CD1c-positive myeloid dendritic cell (primary cell): ENCODE measurements around the gene LYRM9.
"Not testable (repeated sequence)": the region's sequence is repeated elsewhere in the genome, so short reads cannot be mapped to it uniquely, and the experiment has no call there.

Experiments
- DNase-seq: peaks from one replicate; pipeline ENCODE4 v3.0.0-alpha.2; 2016; ENCODE audit errors: extremely low spot score

LYRM9 gene

DNA sequence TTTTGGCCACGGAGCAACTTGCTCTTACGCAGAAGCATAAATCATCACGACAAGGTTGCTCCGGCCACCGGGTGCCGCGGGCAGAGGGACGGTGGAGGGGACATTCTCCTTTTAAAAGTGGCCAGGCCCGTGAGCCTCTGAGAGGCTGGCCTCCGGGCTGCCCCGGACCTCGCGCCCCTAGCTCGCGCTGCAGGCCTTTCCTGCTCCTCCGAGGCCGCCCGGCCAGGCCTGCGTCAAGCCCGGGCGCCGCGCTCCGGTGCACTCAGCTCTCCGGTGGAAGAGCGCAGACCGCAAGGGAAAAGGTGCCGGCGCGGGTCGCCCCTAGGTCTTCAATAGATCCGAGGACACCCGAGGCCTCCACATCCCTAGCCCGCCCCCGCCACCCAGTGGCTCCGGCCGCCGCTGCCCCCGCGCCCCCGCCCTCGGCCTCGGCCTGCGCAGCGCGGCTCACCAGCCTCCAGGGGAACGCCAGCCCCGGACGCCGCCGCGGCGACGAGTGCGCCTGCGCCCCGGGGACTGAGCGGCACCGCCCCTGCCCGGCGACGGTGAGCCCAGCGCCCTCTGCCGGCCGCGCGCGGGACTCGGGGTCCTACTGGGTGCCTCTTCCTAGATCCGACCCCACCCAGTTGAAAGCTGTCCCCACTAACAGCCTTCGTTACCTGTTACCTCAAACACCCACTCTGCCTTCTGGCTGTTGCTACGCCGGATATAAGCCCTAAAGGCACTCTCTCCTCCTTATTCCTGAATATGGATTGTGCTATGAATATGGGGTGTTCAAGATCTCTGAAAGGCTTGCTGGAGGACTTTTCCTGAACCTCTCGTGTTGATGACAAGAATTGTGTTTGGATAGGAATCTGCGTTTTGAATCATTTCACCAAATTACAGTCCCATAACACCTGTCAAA is at the start of gene LYRM9:
Gene LYRM9, minus strand, starts transcription at position 500 of the 904 bp plus-strand sequence. CDS start 10,671 bp downstream, outside the sequence.
- DNase-seq = peak; percentile 95

- no peak for DNase-seq
Observed at GRCh38 chr17:27940503-27941428, 47.6 kb upstream of the LYRM9 start.

- peak; percentile 4 for DNase-seq
Observed at GRCh38 chr17:27939474-27940465, 46.6 kb upstream of the LYRM9 start.

DNA sequence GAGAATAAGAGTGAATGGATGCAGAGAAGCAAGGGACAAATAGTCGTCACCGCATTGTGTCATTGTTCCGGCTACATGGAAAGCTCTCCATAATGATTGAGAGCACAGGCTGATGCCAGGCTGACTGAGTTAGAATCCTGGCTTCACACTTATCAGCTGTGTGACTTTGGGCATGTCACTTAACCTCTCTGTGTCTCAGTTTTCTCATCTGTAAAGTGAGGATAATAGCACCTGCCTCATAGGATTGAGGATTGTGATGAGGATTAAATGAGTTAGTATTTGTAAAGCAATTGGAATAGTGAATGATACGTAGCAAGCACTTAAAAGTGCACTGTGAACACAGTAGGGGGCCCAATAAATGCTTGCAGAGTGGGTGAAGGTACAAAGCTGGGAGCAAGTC is 45.7 kb upstream of the LYRM9 start:
- DNase-seq = no peak

GRCh38 chr17:27938241-27938640 is 45.1 kb upstream of the LYRM9 start:
- no peak for DNase-seq

GRCh38 chr17:27937025-27937546 is 43.9 kb upstream of the LYRM9 start:
- no peak for DNase-seq

DNA sequence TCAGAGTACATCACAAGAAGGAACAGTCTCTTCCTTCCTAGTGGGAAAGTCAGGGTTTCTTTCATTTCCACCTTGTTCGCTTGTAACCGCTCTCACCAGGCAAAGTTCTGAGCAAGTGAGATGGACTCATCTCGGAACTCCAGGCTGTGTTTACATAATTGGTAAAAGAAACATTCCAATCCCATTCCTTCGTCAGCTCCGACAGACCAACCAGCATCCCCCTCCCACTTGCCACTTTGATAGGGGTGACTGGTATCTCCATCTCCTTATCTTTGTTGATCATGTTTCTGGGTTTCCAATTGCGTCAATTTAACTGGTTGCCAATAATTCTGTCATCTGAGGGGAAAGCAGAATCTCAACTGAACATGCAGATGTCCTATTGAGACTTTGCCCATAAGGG is 36.8 kb upstream of the LYRM9 start:
- DNase-seq = no peak

DNA sequence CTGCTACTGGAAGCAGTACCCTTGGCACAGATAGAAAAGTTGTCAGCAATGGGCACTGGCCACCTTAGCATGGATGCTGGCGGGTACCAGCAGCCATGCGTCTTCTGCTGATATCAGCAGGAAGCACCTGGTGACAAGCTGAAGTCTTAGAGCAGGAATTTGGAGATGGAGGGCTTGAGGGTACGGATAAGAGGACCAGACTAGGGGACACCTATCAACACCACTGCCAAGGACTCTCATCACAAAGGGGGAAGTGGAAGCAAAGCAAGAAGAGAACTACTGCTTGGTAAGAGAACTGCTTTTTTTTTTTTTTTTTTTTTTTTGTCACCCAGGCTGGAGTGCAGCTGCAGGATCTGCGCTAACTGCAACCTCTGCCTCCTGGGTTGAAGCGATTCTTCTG is 35.4 kb upstream of the LYRM9 start:
- DNase-seq = no peak

GRCh38 chr17:27927781-27928180 is 34.6 kb upstream of the LYRM9 start:
- no peak for DNase-seq

GRCh38 chr17:27921599-27921998 is 28.4 kb upstream of the LYRM9 start:
- DNase-seq = no peak

- no peak for DNase-seq
Observed at GRCh38 chr17:27921077-27921476, 27.9 kb upstream of the LYRM9 start.

- DNase-seq = no peak
Observed at GRCh38 chr17:27920569-27920968, 27.4 kb upstream of the LYRM9 start.

- DNase-seq = no peak
Observed at GRCh38 chr17:27919079-27919478, 25.9 kb upstream of the LYRM9 start.

- DNase-seq = no peak
Observed at GRCh38 chr17:27918498-27918897, 25.3 kb upstream of the LYRM9 start.

DNA sequence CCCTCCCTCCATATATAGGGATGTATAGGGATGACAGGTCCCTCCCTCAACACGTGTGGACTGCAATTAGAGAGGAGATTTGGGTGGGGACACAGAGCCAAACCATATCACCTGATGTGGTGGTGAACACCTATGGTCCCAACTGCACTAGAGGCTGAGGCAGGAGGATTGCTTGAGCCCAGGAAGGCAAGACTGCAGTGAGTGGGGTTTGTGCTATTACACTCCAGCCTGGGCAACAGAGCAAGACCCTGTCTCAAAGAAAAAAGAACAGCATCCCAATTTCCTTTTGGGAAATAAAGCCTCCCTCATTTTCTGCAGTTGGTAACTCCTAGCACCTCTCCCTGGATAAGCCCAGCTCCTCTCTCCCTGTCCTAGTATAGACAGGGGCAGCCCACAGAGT is 23.8 kb upstream of the LYRM9 start:
- DNase-seq = no peak

DNA sequence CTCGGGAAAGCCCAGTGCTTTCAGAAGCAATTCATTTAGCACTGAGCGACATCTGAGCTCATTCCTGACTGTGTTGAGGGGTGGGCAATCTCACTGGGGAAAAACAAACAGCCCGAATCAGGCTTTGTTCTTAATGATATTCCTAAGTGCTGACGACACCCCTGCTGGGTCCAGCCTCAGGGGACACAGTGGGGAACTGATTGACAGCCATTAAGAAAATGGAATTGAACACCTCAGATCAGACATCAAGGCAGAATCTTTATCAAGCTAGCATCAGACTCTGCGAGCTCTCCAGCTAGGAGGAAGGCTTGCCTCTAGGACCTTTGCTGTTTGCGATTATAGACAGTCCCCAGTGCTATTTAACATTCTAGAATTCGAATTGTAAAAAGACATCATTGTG is 22.5 kb upstream of the LYRM9 start:
- no peak for DNase-seq

DNA sequence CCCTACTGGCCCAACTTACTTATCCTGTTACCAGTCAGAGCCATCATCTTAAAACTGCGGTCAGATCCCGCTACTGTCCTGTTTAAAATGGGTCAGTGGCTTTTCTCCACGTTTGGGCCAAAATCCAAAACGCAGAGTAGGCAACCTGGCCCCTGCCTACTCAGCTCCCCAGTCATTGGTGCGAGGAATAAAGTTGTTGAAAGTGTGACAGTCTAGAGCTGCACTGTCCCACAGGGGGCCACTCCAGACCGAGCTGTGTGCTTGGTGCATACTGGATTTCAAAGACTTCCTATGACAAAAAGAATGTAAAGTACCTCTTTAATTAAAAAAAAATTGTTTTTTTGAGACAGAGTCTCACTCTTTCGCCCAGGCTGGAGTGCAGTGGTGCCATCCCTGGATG is 21.2 kb upstream of the LYRM9 start:
- DNase-seq = no peak

GRCh38 chr17:27912964-27913363 is 19.8 kb upstream of the LYRM9 start:
- DNase-seq = no peak

DNA sequence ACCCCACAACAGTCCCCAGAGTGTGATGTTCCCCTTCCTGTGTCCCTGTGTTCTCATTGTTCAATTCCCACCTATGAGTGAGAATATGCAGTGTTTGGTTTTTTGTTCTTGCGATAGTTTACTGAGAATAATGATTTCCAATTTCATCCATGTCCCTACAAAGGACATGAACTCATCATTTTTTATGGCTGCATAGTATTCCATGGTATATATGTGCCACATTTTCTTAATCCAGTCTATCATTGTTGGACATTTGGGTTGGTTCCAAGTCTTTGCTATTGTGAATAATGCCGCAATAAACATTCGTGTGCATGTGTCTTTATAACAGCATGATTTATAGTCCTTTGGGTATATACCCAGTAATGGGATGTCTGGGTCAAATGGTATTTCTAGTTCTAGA is 19.1 kb upstream of the LYRM9 start:
- DNase-seq = not testable (repeated sequence)

GRCh38 chr17:27907976-27908558 is 14.9 kb upstream of the LYRM9 start:
- no peak for DNase-seq

- DNase-seq = no peak
Observed at GRCh38 chr17:27906623-27907022, 13.5 kb upstream of the LYRM9 start.
